ENCODE data around the gene RNF17. TPM values are rescaled to one million over a fixed set of nuclear protein-coding genes. Genes with fewer than 3 reads are reported as not detected.
A peak's percentile ranks its signal among the peaks of the same experiment; 100 is the strongest.

Gene RNF17
- total RNA-seq, 1 donor from 2014 or later = not detected

DNA sequence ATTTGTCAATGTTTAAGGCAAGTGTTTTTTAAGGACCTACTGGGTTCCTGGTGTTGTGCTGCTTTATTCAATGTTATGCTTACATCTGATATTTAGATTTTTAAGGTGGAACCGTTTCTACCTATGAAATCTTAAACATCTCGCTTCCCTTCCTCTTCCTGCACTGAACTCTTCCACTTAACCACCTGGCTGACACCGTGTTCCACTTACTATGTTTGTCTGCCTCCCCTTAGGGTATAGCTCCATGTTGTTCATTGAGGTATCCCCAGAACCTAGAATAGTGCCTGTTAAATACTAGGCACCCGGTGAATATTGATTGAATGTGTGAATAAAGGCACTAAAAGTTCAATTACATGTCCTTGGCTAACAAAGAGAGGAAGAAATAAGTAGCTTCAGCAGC lies 104.9 kb downstream of the RNF17 start:
- Histone ChIP-seq H3K9me3 (ENCODE audit: low read depth) (no peaks in the 10 kb centered on the region), H3K4me2 (no peak overlapping the region), H4K20me1 (ENCODE audit: low read depth) (no peaks in the 10 kb centered on the region), H3K4me1 (no peaks in the 10 kb centered on the region), H3K27me3 (no peaks in the 10 kb centered on the region), H3F3A (ENCODE audit: low read depth) (no peaks in the 10 kb centered on the region), H3K9ac (no peak overlapping the region), H3K4me3 (no peak overlapping the region), H2AFZ (replicated peaks) (peak overlapping the region; percentile 68), H3K36me3 (no peaks in the 10 kb centered on the region), H3K27ac (no peak overlapping the region), H3K79me2 (ENCODE audit: low read depth) (no peaks in the 10 kb centered on the region)
- no peaks in the 10 kb centered on the region for H3K27me3 Mint-ChIP-seq (ENCODE audit: insufficient read depth, low read depth)
- H3K4me3 Mint-ChIP-seq = no peak overlapping the region
- H3K9me3 Mint-ChIP-seq = no peaks in the 10 kb centered on the region
- TF ChIP-seq, protein P1, sequence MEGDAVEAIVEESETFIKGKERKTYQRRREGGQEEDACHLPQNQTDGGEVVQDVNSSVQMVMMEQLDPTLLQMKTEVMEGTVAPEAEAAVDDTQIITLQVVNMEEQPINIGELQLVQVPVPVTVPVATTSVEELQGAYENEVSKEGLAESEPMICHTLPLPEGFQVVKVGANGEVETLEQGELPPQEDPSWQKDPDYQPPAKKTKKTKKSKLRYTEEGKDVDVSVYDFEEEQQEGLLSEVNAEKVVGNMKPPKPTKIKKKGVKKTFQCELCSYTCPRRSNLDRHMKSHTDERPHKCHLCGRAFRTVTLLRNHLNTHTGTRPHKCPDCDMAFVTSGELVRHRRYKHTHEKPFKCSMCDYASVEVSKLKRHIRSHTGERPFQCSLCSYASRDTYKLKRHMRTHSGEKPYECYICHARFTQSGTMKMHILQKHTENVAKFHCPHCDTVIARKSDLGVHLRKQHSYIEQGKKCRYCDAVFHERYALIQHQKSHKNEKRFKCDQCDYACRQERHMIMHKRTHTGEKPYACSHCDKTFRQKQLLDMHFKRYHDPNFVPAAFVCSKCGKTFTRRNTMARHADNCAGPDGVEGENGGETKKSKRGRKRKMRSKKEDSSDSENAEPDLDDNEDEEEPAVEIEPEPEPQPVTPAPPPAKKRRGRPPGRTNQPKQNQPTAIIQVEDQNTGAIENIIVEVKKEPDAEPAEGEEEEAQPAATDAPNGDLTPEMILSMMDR (IDR thresholded peaks at IDR 0.05) = no peak
- TF ChIP-seq EZH2phosphoT487 (IDR thresholded peaks at IDR 0.05) = no peak
- no peak for TF ChIP-seq EZH2 (IDR thresholded peaks at IDR 0.05)
- no peaks in the 10 kb centered on the region for H3K36me3 Mint-ChIP-seq
- H3K27ac Mint-ChIP-seq = no peak overlapping the region
- no peaks in the 10 kb centered on the region for H3K4me1 Mint-ChIP-seq
- DNase-seq (ENCODE audit: low spot score) = no peak

DNA sequence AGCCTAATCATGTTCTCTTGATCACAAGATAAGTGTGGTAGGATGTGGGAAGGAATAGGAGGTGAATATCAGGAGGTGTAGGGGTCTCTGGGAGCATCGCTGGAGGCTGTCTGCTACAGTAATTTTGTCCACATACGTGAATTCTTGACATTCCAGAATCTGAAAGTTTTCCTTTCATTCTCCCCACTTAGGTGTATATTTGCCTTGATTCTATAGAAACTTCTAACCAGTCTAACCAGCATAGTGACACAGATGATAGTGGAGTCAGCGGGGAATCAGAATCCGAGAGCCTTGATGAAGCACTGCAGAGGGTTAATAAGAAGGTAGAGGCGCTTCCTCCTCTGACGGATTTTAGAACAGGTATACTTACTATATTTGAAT lies 106.4 kb downstream of the RNF17 start:
- Histone ChIP-seq H2AFZ (replicated peaks) (no peak overlapping the region), H3K4me1 (no peaks in the 10 kb centered on the region), H4K20me1 (ENCODE audit: low read depth) (no peaks in the 10 kb centered on the region), H3K79me2 (ENCODE audit: low read depth) (no peaks in the 10 kb centered on the region), H3K4me3 (no peak overlapping the region), H3K9ac (no peak overlapping the region), H3F3A (ENCODE audit: low read depth) (no peaks in the 10 kb centered on the region), H3K36me3 (no peaks in the 10 kb centered on the region), H3K9me3 (ENCODE audit: low read depth) (no peaks in the 10 kb centered on the region), H3K4me2 (no peak overlapping the region), H3K27ac (no peak overlapping the region), H3K27me3 (no peaks in the 10 kb centered on the region)
- no peak for TF ChIP-seq EZH2phosphoT487 (IDR thresholded peaks at IDR 0.05)
- no peak for TF ChIP-seq EZH2 (IDR thresholded peaks at IDR 0.05)
- TF ChIP-seq, protein P1 (IDR thresholded peaks at IDR 0.05) = no peak
- DNase-seq (ENCODE audit: low spot score) = no peak
- Mint-ChIP-seq H3K27me3 (ENCODE audit: insufficient read depth, low read depth) (no peaks in the 10 kb centered on the region), H3K4me1 (no peaks in the 10 kb centered on the region), H3K36me3 (no peaks in the 10 kb centered on the region), H3K27ac (no peak overlapping the region), H3K4me3 (no peak overlapping the region), H3K9me3 (no peaks in the 10 kb centered on the region)

DNA sequence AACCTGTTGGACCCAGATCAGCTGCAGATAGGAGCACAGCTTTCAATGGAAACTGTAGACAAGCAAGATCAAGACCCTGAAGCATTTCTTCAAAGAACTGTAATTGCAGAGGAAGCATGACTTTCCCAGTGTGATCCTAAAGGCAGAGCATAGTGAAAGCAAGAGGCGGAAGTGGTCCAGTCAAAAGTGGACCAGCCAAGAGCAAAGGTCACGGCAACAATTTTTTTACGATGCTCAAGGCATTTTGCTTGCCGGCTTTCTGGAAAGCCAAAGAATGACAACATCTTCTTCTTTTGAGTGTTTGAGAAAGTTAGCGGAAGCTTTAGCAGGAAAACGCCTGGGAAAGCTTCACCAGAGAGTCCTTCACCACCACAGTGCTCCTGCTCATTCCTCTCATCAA lies 111.6 kb downstream of the RNF17 start:
- Histone ChIP-seq H3K4me2 (no peak overlapping the region), H3K79me2 (ENCODE audit: low read depth) (no peaks in the 10 kb centered on the region), H2AFZ (replicated peaks) (no peak overlapping the region), H3K4me1 (peaks cover 3% of the 10 kb centered on the region), H3F3A (ENCODE audit: low read depth) (no peaks in the 10 kb centered on the region), H3K9me3 (ENCODE audit: low read depth) (no peaks in the 10 kb centered on the region), H3K27me3 (no peaks in the 10 kb centered on the region), H3K36me3 (no peaks in the 10 kb centered on the region), H3K9ac (no peak overlapping the region), H3K4me3 (no peak overlapping the region), H4K20me1 (ENCODE audit: low read depth) (no peaks in the 10 kb centered on the region), H3K27ac (no peak overlapping the region)
- no peak overlapping the region for H3K27ac Mint-ChIP-seq
- H3K4me1 Mint-ChIP-seq = peaks cover 7% of the 10 kb centered on the region
- no peak for DNase-seq (ENCODE audit: low spot score)
- no peaks in the 10 kb centered on the region for H3K27me3 Mint-ChIP-seq (ENCODE audit: insufficient read depth, low read depth)
- H3K36me3 Mint-ChIP-seq = no peaks in the 10 kb centered on the region
- H3K9me3 Mint-ChIP-seq = no peaks in the 10 kb centered on the region
- TF ChIP-seq EZH2 (IDR thresholded peaks at IDR 0.05) (no peak), EZH2phosphoT487 (IDR thresholded peaks at IDR 0.05) (no peak)
- TF ChIP-seq, protein P1 (IDR thresholded peaks at IDR 0.05) = no peak
- no peak overlapping the region for H3K4me3 Mint-ChIP-seq

Data from neural progenitor cell (in vitro differentiated cells).